Activated gamma-delta T cell treated with anti-CD3 and anti-CD28 coated beads, Interleukin-2, amount 50 U/mL, for 16 hours (primary cell): ENCODE measurements around the gene SHISA7.
"Not testable (repeated sequence)": the region's sequence is repeated elsewhere in the genome, so short reads cannot be mapped to it uniquely, and the experiment has no call there.

ENCODE experiments used
- DNase-seq: peaks from one replicate; pipeline ENCODE4 v3.0.0-alpha.2; 2020; ENCODE audit warnings: low read depth

SHISA7 gene

DNA sequence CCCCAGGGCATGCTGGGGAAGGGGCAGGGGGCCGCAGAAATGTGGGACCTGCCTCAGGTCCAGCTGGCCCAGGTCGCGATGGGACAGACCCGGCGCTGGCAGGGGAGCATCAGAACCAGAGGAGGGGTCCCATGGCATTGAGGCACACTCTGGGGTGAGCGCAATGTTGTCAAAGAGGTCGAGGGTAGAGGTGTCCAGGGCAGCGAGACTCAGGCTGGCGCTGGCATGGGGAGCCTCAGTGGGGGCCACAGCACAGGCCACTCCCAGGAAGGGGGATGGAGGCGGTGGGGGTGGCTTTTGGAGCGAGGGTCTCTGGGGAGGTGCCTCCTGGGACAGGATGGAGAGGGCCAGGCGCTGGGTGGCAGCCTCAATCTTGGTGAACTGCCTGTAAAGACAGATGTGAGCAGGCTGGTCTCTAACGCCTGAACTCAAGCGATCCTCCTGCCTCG lies 20.5 kb upstream of the SHISA7 start:
- no peak for DNase-seq

DNA sequence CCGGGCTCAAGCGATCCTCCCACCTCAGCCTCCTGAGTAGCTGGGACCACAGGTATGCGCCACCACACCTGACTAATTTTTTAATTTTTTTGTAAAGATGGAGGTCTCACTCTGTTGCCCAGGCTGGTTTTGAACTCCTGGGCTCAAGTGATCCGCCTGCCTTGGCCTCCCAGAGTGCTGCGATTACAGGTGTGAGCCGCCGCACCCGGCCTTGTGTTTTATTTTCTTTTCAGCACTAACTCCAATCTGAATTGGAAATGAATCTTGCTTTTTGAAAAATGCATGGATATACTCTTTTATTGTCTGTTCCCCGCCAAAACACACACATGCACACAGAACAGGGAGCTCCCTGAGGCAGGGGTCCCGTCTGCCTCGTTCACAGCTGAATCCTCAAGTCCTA lies 19.6 kb upstream of the SHISA7 start:
- no peak for DNase-seq

DNA sequence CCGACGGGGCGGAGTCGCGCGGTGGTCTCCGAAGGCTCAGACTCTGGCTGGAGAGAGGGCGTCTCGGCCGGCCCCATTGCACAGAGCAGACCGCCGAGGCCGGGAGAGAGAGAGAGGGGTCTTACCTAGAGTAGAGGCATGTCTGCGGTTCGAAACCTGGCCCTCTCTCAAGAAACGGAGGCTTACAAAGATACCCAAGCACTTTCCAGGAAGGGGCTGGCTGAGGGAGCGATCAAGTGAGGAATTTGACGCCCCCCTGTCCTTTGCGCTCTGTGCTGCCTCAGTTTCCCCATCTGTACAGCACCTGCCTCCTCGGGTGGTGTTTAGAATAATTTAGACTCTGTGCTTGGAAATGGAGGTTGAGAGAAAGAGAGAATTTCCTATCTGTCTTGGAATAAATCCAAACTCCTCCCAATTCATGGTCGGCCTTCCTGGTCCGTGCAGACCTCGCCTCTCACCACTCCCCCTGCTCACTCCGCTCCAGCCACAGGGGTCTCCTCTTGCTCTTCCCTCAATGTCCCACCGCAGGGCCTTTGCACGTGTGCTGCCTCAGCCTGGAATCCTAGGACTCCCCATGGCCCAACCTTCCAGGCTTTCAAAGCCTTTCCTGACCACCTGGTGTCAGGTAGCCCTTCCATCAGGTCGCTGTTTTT lies 19.0 kb upstream of the SHISA7 start:
- no peak for DNase-seq

DNA sequence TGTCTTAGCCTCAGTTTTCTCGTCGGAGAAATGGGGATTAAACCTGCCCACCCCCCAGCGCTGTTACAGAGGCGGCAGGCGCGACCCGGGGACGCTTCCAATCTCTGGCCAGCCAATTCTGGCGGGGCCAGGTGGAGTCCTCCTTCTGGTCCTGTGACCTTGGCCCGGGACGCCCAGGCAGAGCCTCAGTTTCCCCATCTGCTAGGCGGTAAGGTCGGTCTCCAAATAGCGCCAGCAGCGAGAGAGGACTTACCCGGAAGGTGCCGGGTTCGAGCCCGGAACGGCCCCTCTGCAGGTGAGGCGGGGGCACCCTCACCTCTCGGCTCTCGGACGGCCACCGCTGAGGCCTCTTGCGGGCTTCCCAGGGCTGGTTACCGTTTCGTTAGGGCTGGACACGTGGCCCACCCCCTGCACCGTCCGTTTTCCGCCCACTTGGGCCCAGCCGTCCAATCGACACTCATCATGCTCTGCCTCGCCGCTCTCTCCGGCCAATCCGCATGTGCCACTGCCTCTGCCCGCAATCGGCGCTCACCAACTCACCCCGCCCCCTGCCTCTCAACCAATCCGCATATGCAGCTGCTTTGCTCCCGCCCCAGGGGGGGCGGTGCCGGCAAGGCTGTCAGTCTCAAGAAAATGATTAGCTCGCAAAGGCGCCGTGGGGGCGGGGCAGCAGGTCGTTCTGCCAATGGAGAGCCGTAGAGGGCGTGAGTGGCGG lies 18.3 kb upstream of the SHISA7 start, which contains the start of gene ISOC2:
Gene ISOC2, minus strand, starts transcription at position 384 of the 715 bp plus-strand sequence. CDS start 5,156 bp downstream, outside the sequence.
- DNase-seq, result peak; percentile 100

DNA sequence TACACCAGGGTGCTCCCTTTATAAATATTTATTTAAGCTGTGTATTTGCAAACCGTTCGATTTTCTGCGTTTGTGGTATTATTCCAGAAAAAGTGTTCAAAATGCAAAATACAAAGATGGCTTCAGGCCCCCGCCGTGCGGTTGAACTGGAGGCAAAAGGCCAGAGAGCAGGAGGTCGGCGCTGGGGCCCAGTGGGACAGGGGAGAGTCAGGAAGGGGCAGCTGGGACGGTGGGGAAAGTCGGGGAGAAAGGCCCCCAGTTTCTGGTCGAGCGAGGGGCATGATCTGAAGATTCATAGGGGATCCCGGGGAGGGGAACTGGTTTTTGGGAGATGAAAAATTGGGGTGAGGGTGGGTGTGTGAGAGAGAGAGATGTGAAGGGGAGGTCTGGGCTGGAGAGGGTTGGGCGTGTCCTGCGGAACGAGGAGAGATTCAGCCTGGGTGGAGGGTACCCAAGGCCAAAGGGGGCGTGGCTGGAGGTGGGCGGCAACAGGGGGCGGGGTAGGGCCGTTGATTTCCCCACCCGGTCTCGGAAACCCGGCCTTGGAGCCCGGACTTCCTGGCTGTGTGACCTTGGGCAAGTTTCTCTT lies 17.7 kb upstream of the SHISA7 start:
- DNase-seq, result no peak

DNA sequence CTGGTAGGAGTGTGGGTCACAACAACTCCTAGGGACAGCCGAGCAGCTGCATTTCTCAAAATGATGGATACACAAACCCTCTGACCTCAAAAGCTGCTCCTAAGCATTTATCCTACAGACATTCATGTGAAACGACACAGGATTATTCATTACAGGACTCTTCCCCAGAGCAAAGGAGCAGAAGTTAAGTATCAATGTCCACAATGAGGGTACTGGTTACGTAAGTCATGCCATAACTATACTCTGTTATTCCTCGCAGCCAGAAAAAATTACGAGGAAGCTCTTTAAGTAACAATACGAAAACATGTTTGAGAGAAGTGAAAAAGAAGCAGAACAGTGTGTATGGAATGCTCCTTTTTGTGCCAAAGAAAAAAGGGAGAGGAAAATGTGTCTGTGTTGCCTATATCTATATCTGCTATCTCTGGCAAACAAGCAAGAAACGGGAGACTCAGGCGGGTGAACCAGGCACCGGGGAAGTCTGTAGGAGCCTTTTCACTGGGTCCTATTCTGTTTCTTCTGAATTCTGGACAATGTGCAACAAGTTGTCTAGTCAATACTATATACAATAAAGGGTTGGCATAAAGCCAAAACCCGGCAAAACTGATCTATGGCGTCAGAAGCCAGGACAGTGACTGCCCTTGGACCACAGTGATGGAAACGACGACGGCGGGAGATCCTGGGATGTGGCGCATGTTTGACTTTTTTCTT lies 17.0 kb upstream of the SHISA7 start:
- no peak for DNase-seq

DNA sequence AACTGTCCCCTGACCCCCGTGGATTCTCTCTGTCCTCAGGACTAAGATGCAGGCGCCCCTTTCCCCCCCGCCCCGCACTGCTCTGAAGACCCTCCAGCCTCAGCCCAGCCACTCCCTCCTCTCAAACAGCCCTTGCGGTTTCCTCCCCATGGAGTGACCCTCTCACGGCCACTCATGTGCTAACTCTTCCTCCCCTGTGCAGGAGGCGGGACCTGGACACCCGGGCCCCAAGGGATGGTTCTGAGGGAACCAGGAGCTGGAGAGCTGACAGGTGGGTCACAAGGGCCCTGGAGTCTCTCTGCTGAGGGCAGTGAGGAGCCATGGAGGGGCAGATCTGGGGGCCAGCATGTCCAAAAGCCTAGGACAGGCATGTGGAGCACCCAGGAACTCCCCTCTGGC lies 16.4 kb upstream of the SHISA7 start:
- DNase-seq, result no peak

DNA sequence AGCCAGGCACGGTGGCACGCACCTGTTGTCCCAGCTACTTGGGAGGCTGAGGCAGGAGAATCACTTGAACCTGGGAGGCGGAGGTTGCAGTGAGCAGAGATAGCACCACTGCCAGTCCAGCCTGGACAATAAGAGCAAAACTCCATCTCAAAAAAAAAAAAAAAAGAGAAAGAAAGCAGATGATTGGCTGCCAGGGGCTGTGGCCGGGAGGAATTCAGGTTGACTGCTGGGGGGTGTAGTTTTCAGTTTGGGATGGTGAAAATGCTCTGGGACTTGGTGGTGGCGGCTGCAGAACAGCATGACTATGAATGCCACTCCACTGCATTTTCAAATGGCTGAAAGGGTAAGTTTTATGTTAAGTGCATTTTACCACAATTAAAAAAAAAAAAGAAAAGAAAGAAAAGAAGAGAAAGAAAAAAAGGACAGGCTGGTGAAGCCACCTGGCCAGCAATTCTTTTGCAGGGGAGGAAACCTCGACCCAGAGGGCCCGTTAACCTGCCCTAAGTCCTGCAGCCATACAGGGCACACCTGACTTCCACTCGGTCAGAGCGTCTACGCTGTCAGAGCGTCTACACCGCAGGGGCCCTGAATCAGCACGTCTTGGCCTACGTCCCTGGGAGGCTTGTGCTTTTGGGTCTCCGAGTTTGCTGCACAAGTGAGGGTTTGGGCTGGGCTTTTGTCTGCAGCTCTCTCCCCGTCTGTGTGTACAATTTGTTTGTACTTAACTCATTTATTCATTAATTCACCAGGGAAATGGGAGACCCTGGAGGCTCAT lies 14.8 kb upstream of the SHISA7 start:
- no peak for DNase-seq

DNA sequence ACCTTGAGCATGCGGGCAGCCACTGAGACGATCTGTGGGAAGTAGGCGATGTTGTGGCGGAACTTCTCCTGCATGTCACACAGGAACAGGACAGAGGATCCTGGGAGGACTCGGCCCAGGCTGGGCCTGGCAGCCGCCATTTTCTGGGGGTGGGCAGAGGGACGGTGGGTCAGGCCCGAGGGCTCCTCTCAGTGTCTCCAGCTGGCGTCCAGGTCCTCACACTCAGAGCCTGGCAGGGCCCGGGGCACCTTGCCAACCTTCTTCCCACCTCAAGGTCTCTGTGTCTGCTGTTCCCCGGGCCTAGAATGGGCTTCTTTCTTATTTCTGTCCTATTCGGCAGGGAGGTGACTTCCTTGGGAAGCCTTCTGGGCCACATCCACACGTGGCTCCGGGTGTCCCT lies 13.2 kb upstream of the SHISA7 start:
- no peak for DNase-seq

DNA sequence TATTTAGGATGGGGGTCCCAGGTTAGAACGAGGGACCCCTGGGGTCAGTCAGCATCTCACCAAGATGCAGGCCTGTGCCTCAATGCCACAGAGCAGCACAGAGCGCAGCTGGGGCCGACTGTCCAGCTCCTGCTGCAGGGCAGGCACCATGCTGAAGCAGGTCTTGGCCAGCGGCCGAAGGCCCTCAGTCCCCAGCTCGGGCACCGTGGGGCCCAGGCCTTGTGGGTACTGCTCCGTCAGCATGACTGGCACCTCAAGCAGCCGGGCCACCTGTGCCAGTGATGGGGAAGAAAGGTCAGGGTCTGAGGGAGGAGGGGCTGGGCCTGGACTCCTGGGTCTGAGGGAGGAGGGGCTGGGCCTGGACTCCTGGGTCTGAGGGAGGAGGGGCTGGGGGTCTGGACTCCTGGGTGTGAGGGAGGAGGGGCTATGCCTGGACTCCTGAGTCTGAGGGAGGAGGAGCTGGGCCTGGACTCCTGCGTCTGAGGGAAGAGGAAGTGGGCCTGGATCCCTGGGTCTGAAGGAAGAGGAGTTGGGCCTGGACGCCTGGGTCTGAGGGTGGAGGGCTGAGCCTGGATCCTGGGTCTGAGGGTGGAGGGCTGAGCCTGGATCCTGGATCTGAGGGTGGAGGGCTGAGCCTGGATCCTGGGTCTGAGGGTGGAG lies 12.6 kb upstream of the SHISA7 start:
- DNase-seq, result no peak

DNA sequence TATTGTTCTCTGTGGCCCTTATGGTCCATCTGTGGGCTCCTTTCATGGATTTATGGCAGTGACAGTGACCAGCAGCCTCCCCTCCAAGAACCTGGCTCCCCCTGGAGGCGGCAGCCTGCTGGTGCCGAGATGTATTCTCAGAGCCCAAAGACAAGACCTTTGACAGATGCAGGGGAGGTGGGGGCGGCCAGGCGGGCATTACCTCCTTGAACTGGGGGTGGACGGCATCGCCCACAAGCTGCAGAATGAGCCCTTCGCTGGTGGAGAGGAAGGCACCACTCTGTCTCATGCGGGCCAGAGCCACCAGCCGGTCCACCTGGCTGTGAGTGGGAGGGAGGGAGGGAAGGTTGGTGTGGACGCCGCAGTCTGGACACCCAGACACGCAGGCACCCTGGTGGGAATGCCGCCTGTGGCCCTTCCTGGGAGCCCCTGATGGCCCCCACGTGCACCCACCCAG lies 11.7 kb upstream of the SHISA7 start:
- DNase-seq, result peak; percentile 29

DNA sequence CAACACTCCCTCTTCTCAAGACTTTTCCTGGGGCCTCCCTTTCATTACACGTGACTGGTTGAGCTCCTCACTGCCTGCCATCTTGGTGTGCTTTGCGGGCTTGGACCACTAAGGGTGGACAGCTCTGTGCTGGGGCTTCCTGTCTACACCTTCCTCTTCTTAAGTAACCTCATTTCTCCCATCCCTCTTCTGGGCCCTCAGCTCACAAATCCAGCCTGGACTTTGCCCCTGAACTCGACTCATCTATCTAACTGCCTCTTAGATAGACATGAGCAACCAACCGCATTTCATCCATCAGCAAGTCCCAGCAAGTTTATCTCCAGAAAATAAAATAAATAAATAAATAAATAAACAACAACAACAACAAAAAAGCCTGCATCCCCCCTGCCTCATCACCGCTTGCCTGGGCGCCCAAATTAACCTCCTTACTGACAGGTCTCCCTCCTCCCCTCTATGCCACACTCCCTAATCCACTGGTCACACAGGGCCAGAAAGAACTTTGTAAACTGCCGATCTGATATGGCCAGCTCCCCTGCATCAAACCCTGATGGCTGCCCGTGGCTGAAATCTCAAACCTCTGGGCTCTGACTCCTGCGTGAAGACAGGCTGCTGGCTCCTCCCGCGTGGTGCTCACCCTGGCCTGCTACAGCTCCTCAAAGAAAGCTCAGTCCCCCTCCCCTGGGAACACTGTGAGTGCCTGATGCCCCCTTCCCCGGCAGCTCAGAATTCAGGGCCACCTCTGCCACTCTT lies 10.6 kb upstream of the SHISA7 start:
- no peak for DNase-seq

DNA sequence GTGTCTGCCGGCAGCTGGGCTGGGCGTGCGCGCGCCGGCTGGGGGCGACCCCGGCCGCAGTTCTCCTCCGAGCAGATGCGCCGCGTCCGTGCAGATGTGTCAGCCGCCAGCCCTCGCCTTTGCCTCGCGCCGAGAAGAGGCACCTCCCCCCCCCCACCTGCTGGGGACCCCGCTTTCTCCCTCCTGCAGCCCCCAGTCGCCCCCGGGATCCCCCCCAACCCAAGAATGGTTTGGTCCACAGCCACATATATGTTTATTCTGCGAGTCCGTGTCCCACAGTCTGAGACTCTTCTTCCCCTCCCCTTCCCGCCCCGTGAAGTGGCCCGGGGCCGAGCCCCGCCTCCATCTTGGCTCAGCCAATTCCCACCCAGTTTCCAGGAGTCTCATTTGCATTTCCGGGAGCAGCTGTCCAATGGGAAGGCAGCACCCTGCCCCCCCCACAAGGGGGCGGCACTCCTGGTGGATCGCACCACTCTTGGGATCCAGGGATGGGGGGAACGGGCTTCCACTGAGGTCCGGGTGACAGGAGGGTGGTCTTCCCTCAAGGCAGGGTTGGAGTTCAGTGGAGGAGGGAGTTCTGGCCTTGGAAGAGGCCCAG lies 9.7 kb upstream of the SHISA7 start:
- DNase-seq, result no peak

DNA sequence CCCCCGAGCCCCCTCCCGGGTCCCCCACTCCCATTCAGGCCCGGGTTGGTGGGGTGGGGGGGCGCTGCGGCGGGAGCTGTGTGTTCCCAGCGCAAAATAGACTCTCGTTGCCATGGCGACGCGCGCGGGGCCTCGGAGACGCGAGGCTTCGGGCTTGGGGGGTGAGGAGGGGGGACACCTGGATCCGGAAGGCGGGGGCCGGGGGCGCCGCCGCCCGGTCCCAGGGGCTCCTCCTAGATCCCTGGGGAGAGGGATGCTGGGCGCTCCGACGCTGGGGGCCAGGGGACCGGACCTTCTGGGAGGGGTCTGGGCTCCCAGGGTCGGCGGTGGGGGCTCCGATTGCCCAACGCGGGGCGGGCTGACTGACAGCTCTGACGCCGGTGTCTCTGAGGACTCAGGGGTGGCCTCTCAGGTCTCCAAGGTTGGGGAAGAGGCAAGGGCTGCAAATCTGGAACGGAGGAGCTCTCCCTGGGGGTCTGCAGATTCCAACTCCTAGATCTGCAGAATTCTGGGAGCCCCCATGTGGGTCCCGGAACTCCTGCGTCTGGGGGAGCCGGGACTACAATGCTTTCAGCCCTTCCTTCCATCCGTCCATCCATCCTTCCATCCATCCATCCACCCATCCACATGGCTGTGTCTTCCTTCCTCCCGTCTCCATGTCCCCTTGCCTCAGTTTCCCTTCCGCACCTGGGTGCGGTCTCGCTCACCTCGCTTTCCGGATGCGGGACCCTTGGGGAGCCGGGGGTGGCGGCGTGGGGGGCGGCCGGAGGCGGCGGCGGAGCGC lies 9.1 kb upstream of the SHISA7 start:
- no peak for DNase-seq

DNA sequence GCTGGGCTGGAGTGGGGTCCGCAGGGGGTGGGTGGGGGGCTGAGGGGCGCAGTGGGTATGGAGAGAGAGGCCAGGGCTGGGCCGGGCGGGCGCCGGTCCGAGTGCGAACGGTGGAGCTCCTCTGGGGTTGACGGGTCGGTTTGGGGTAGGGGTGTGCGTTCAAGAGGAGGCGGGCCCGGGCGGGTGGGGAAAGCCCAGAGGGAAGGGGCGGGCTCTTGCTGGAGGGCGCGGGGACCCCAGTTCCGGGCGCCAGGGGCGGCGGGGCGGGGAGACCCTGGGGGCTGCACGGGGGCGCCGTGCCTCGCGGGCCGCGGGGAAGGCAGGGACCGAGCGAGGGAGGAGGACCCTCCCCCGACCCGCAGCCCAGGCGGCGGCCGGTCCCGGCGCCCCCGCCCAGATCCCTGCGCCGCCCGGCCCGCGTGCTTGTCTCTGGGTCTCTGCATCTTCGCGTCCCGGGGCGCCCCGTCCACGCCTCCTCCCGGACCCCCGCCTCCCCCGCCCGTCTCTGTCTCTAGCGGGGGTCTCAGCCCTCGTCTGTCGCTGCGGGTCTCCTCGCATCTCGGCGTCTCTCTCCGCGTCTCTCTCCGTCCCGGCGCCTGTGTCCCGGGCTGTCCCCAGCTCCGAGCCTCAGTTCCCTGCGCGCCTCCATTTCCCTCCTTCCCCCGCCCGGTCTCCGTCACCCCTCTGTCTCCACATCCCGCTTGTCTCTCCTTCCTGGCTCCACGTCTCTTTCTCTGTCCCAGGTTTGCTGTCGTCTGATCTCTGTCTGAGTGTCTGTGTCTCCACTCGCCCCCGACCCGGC lies 8.3 kb upstream of the SHISA7 start:
- no peak for DNase-seq

DNA sequence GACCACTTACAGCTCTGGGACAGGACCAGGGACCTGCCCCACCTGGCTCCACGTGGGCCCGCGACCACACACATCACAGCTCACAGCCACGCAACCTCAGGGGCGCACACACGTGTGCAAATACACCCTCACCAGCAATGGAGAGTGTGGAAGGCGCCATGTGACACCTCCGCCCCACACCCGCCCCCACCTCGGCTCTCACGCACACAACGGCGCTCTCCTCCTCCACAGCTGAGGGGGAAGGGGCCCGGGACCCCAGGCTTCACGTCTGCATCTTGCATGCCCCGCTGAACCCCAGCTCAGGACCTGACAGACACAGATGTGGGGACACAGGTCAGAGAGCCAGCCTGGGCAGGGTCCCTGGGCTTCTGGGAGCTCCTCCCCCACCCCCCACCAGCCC lies 6.4 kb upstream of the SHISA7 start:
- no peak for DNase-seq

DNA sequence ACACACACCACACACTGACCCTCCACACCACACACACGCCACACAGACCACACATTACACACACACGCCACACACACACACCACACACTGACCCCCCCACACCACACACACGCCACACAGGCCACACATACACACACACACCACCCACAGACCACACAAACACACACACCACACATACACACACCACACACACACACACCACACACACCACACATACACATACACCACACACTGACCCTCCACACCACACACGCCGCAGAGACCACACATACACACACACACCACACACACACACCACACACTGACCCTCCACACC lies 5.0 kb upstream of the SHISA7 start:
- DNase-seq, result not testable (repeated sequence)

DNA sequence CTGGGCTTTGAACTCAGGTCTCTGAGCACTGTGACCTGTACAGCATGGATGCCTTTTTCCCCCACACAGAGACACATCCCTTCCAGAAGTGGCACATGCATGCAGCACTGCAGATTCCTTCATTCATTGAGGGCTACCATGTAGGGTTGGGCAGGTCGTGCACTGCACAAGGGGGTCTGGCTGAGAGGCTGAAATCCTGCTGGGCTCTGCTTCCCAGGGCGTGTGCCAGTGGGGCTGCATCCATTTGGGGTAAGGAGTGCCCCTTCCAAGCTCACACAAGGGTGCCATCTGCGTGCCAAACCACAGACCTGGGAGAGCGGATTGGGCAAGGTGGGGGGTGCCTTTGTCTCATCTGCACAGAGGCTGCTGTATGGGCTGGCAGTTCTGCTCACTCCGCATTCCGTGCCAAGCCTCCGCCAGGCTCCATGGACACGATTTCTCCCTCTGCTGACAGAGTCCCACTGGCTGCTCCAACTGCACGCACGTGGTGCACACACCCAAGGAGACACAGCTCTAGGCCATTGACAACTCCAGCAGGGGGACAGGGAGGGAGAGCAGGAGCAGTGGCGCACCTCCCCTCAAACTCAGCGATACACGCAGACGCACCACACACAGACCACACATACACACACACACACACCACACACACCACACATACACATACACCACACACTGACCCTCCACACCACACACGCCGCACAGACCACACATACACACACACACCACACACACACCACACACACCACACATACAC lies 4.5 kb upstream of the SHISA7 start:
- DNase-seq, result no peak
